AML-193 (cell line): ENCODE results near the gene PRKCA.

Experiments used
- DNase-seq, 2 experiments: peaks; one replicate each; lab custom pipeline; 2025; lab: John Stamatoyannopoulos, UW

Gene PRKCA

DNA sequence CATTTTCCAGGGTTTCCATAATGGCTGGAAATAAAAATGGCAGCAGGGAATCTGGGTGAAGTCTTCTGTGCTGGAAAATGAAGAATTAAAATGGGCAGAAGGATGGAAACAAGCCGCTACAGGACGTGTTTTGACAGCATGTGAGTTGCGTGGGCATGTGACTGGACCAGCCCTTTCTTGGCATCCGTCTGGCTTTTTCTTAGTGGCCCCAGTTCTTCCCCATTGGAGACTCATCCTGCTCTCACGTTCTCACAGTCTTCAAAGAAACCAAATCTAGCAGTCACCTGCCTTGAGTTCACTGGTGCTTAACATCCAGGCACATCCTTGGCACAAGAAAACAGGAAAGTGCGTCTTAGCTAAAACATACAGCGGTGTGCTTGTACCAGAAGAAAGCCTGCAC lies 352.4 kb downstream of the PRKCA start:
- DNase-seq, result no peak

GRCh38 chr17:66655461-66655860 lies 353.0 kb downstream of the PRKCA start:
- DNase-seq, result no peak

DNA sequence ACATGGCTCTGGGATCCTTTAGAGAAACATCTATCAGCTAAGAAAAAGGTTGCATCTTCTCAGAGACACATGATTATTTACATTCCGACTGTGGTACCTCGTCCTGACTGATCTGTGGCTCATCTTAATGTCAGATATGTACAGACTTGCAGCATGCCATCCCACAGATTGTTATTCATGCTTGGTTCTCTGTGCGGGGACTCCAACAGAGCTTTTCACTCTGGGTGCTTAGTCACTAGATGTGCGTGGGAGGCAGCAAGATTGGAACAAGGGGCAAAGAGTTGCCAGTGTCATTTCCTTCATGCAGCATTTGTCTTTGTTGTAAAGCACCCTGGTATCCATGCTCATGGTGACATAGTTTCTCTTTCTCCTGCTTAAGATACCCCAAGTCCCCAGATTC lies 353.4 kb downstream of the PRKCA start:
- no peak for DNase-seq

GRCh38 chr17:66661411-66662256 lies 359.2 kb downstream of the PRKCA start:
- DNase-seq, result no peak

GRCh38 chr17:66662496-66662895 lies 360.1 kb downstream of the PRKCA start:
- DNase-seq, result no peak

DNA sequence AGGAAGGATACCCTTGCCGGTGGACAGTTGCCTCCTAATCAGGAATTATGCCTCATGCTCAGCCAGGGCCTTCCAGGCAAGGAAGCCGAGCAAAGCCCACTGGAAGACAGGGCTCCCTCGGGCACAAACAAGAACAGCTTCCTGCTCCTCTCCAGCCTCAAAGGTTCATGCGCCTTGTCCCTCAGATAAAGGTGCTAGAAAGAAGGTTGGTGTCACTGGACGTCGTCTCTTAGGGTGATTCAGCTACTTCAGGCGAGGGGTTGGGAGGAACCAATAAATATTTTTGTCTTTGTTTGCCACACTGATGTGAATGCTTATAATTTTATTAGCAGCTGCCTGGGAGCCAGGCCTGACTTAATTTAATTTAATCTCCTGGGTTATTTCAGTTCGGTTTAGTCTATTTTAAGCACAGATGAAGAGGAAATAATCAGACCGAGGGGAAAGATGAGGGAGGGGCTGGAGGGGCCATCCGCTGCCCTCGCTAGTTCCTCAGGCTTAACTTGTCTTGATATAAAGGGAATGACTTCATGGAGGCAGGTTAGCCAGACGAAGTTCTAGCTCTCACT lies 360.7 kb downstream of the PRKCA start:
- DNase-seq, result no peak

DNA sequence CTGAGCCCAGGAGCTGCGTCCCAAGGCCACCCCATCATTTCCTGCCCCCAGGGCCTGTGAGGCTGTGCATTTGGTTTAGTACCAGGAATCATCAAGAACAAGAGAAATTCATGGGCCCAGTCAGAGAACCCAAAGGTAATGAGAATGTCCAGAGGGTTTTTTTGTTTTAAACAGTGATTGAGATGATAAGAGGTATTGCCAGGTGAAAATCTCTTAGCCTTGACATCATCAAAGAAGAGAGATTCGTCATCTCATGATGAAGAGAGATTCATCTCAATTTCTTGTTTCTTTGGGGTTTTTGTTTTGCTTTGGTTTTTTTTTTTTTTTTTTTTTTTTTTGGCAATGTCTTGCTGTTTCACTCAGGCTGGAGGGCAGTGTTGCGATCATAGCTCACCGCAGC lies 361.9 kb downstream of the PRKCA start:
- DNase-seq, result no peak

DNA sequence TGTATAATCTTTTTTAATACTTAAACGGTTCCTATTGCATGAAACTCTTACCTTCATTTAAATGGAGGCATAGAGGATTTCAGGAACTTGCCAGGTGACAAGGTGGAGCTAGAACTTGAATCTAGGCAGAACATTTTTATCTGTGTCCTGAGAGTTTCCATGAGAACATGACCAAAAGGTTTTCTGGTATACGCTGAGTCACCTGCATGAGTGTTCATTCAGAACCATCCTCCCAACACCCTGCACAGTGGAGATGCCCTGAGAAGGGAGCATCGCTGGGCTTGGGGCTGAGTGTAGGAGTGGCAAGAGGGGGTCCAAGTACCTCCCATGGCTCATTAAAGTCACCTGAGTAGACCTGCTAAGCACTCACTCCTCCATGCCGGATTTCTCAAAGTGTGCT lies 362.8 kb downstream of the PRKCA start:
- DNase-seq, result no peak

DNA sequence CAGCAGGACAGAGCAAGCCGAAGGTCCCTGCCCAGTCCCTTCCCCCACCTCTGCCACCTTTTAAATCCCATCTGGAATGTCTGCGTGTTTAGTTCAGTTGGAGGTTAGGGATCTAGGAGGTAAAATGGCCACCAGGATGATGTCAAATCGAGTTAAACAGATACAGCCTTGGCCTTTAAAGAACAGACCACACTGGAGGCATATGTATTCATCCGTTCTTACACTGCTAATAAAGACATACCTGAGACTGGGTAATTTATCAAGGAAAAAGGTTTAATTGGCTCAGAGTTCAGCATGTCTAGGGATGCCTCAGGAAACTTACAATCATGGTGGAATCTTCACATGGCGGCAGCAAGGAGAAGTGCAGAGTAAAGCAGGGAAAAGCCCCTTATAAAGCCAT lies 364.7 kb downstream of the PRKCA start:
- DNase-seq, result no peak

GRCh38 chr17:66667491-66668030 lies 365.1 kb downstream of the PRKCA start:
- DNase-seq, result peak; percentile 16 to 18

DNA sequence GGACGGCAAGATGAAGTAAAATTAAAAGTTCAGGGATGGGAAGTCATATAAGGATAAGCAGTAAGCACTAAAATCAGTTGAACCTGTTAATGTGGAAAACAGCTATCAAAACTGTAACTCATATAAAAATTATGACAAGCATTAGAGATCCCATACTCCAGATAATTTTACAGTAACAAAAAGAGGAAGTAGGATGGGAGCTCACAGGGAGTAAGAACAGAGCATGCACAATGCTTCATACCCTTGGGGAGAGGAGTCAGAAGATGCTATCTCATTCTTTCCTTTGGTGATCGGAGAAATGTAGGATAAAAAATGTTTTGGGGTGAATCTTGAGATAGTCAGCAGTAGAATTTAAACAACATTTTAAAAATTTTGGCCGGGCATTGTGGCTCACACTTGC lies 367.8 kb downstream of the PRKCA start:
- peak; percentile 9 to 24 for DNase-seq

- DNase-seq, result no peak
These were observed 368.7 kb downstream of the PRKCA start for GRCh38 chr17:66671156-66671555.

GRCh38 chr17:66673668-66674276 lies 371.4 kb downstream of the PRKCA start:
- DNase-seq, result no peak

DNA sequence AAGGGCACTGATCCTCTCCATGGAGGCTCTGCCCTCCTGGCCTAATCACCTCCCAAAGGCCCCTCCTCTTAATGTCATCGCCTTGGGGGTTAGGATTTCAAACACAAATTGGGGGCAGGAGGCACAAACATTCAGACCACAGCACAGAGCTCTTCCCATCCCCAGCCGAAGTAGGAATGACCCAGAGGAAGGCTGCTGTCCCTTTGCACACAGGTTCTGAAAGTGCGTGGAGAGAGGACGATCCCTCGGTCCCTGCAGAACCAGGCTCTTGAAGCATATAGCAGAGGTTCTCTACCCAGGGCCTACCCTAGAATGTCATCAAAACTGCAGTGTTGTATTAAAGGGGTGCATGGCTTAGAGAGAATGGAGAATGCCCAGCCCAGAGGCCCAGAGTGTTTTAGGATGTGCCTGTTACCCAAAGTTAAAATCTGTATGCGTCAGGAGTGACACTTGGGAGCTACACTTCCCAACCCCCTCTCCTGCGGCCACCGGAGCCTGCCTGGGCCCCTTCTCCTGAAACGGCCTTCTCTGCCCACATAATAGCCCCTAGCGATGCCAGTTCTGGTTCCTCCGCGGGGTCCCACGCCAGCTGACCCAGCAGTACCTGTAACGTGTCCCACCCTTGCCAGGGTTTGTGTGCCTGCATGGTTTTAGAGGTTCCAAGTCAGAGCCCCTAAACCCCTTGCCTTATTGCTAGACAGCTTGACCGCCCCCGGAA lies 373.0 kb downstream of the PRKCA start:
- DNase-seq, result no peak

GRCh38 chr17:66675991-66676371 lies 373.6 kb downstream of the PRKCA start:
- no peak for DNase-seq

DNA sequence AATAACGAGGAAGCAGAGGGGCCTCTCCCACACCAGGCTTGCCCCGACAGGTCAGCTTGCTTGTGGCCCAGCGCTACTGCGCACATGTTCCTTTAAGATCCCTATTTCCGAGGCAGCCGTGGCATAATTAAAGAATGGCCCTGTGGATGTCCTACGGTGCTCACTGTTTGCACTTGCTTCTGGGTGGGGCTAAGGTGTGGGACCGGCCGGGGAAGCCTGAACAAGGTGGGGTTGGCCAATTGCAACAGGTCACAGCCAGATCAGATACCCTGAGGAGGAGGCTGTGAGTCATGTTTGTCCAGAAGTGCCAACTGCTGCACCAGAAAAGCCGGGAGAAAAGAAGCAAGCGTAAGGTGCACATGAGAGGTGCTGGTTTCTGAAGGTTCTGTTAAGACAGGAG lies 374.0 kb downstream of the PRKCA start:
- no peak for DNase-seq

DNA sequence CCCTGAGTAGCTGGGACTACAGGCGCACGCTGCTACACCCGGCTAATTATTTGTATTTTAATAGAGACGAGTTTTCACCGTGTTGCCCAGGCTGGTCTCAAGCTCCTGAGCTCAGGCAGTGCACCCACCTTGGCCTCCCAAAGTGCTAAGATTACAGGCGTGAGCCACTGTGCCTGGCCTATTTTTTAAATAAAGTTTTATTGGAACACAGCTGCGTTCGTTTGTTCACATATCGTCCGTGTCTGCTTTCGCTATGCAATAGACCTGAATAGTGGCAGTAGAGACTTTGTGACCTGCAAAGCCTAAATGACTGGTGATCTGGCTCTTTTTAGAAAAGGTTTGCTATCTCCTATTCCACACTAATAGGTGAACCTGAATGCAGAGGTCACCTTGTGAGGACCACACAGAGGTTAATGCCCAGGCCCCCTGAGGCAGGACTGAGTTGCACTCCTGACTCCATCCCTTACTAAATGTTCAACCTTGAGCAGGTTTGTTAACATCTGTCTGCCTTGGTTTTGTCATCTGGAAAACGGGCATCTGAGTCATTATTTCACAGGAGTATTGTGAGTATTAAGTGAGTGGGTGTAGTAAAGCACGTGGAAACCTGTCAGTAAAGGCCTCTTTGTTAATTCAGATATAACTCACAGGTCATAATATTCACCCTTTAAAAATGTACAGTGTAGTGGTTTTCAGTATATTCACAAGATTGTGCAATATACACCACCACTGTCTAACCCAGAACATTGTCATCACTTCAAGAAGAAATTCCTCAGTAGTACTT lies 375.0 kb downstream of the PRKCA start:
- DNase-seq, result no peak

DNA sequence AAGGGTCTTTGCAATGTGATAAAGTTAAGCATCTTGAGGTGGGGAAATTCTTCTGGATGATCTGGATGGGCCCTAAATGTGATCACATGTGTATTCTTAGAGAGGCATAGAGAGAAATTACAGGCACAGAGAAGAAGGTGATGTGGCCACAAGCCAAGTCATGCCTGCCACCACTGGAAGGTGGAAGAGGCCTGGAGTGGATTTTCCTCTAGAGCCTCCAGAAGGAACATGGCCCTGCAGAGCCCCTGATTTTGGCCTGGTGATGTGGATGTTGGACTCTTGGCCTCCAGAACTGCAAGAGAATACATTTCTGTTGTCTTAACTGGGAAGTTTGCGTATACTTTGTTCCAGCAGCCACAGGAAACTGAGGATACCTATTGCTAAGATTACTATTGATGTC lies 375.6 kb downstream of the PRKCA start:
- no peak for DNase-seq

DNA sequence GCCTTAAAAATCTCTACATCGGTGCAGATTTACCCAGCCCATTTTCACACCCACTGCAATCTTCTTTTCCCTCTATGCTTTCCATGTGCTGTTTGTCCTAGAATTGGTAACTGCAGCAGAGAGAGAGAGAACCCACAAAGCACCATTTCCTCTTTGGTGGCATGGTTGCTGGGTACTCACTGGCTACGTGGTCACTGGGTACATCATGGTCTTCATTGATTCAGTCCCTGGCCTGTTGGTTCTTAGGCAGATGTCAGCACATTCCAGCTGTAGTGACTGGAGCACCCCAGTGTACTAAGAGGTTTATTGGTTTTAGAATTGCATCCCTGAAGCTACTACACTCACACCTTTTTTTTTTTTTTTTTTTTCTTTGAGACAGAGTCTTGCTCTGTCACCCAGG lies 376.4 kb downstream of the PRKCA start:
- no peak for DNase-seq

DNA sequence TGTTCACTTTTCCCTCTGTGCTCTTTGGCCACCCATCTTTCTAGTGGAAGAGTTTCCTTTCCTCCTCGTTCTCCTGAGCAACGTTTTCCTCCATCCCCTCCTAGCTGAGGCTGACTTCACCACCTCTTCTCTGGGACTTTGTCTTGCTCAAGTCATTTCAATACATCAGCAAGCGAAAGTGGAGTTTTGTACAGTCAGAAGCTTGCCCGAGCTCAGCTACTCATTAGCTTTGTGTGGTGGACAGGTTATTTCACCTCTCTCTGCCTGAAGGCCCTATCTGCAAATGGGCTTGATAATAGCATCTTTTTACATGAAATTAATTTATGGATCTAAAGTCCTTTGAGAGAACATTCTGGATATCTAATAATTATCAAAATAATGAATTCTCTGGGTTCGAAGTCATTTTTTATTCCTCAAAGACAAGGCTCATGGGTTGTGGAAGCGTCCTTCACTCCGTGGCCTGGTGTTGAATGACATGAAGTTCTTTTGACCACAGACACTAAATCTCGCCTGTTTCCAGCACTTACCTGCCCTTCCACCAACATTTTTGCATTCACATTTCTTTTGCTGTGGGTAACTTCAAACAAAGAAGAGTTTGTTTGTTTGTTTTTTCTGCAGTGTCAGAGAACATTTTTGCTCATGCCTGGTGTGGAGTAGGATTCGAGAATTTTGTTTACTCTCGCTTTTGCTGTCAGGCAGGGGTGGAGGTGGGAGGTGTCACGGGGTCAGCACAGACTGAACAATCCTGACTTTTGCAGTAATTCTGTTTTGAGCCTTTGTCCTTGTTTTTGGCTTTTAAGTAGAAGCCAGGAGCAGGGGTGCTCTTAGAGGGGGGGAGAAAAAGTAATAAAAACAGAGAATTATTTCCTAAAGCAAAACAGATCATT lies 377.5 kb downstream of the PRKCA start:
- no peak for DNase-seq

DNA sequence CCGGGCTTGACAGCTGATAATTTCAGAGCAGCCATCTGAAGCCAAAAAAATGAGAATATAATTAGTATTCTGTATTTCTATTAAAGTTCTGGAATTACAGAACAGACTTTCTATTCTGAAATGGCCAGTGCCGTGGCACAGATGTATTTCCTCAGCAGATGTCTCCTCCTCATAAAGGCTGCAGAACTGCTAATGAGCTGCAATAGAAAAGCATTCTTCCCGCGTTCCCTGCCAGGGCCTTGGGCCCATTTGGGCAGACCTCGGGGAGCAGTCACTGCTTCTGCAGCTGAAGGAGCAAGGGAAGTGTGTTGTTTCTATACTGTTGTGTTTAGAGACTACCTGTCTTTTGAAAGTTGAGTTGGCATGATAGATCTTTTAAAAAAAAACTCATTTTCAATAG lies 379.9 kb downstream of the PRKCA start:
- DNase-seq, result no peak
